OCI-LY7 (cell line): ENCODE data around the gene ZSWIM1. TPM values are rescaled to one million over a fixed set of nuclear protein-coding genes. Genes with fewer than 3 reads are reported as not detected.
A peak's percentile ranks its signal among the peaks of the same experiment; 100 is the strongest.

ENCODE experiments used
- BruUV-seq: library from RNA; stranded (reverse); fragments of 400-500 nt; replicated peaks from 2 replicates; lab custom pipeline; 2021; lab: Mats Ljungman, UMichigan
- CTCF ChIA-PET: fragments of 300-600 bp; sonication (Branson Sonifier 250); formaldehyde crosslinking; loops from one replicate; lab custom pipeline; 2022; ENCODE audit warnings: antibody characterized with exemption; ENCODE audit not compliant: unreplicated experiment; lab: Charles Lee
- POLR2A ChIA-PET: fragments of 300-600 bp; sonication (Branson Sonifier 250); formaldehyde crosslinking; loops from one replicate; lab custom pipeline; 2022; ENCODE audit warnings: antibody characterized with exemption; lab: Charles Lee
- DNase-seq: peaks from one replicate; pipeline ENCODE4 v3.0.0-alpha.2; 2015; ENCODE audit warnings: low spot score
- H2AFZ ChIP-seq: fragments of 200-600 bp; sonication (generic), shearing (Covaris generic); 2 replicates; pipeline ENCODE4 v1.6.1; 2014; ENCODE audit warnings: mild to moderate bottlenecking, antibody characterized with exemption, low read length, moderate library complexity
- H3K27ac ChIP-seq: fragments of 200-600 bp; sonication (generic); 2 replicates; pipeline ENCODE4 v1.5.1; 2014; ENCODE audit warnings: mixed run types, low read depth, mild to moderate bottlenecking, moderate library complexity, low read length, inconsistent platforms; ENCODE audit not compliant: poor library complexity, severe bottlenecking
- H3K36me3 ChIP-seq: fragments of 200-600 bp; sonication (generic); 2 replicates; pipeline ENCODE4 v1.6.1; 2014; ENCODE audit warnings: mild to moderate bottlenecking, antibody characterized with exemption, low read length, moderate library complexity, mixed read lengths; ENCODE audit not compliant: insufficient read depth
- H3K4me1 ChIP-seq: fragments of 200-600 bp; sonication (generic); 2 replicates; pipeline ENCODE4 v1.5.1; 2014; ENCODE audit warnings: mild to moderate bottlenecking, low read length; ENCODE audit not compliant: insufficient read depth, poor library complexity, severe bottlenecking
- H3K4me2 ChIP-seq: fragments of 200-600 bp; sonication (generic); 2 replicates; pipeline ENCODE4 v1.6.1; 2014; ENCODE audit warnings: mild to moderate bottlenecking, low read length
- H3K4me3 ChIP-seq: fragments of 200-600 bp; sonication (generic); 2 replicates; pipeline ENCODE4 v1.5.1; 2014; ENCODE audit warnings: mild to moderate bottlenecking, low read depth, low read length; ENCODE audit not compliant: poor library complexity, severe bottlenecking
- H3K79me2 ChIP-seq: fragments of 200-600 bp; sonication (generic); 2 replicates; pipeline ENCODE4 v1.6.1; 2016; ENCODE audit warnings: low read depth, mild to moderate bottlenecking, low read length, moderate library complexity, mixed read lengths; ENCODE audit not compliant: insufficient read depth
- H3K9me2 ChIP-seq: fragments of 200-600 bp; sonication (generic); 2 replicates; pipeline ENCODE4 v1.6.1; 2016; ENCODE audit warnings: mild to moderate bottlenecking, low read length, mixed read lengths; ENCODE audit not compliant: insufficient read depth
- H3K9me3 ChIP-seq: fragments of 200-600 bp; sonication (generic); 2 replicates; pipeline ENCODE4 v1.6.1; 2014; ENCODE audit warnings: mild to moderate bottlenecking, mixed run types, low read length, mixed read lengths
- H4K20me1 ChIP-seq: fragments of 200-600 bp; sonication (generic); 2 replicates; pipeline ENCODE4 v1.6.1; 2014; ENCODE audit warnings: mild to moderate bottlenecking, antibody characterized with exemption, low read length, moderate library complexity, mixed read lengths; ENCODE audit not compliant: insufficient read depth
- EZH2phosphoT487 ChIP-seq: fragments of 200-600 bp; sonication (generic); IDR thresholded peaks from 2 replicates; pipeline ENCODE4 v1.6.1; 2018; ENCODE audit warnings: low read depth, borderline replicate concordance, mild to moderate bottlenecking, mixed run types, antibody characterized with exemption, low read length, moderate library complexity, mixed read lengths
- intact Hi-C: fragments of 100-400 bp; cut with micrococcal nuclease; formaldehyde crosslinking; loops from one replicate; pipeline ENCODE4 v1.10.0; 2022; ENCODE audit not compliant: unreplicated experiment
- total RNA-seq, 2 experiments: library from RNA; depleted of rRNA in 1 of 2; stranded (reverse); fragments of >200 nt in 1 of 2; shearing (Covaris generic) in 1 of 2; gene quantifications; 2 replicates each; pipeline ENCODE4 v1.2.3, GENCODE V29; 2014 to 2022
- TF ChIP-seq, protein P1 (sequence below): fragments of 200-600 bp; sonication (generic); conservative IDR thresholded peaks from 2 replicates; pipeline ENCODE4 v1.5.1; 2014; ENCODE audit warnings: mild to moderate bottlenecking, antibody characterized with exemption, low read length, moderate library complexity, mixed read lengths

The ZSWIM1 gene
- total RNA-seq, 2 experiments from 2014 or later = 13.9 to 19.2 TPM

GRCh38 chr20:45910670-45911485 lies 29.9 kb downstream of the ZSWIM1 start:
- ChIA-PET POLR2A (interaction anchor here (0.7 to 1.3 kb wide), 6 partner anchors 8 to 121 kb away, joined by 3 to 5 read pairs (median 4); no protein-coding TSS in a partner anchor), CTCF (no interaction called here)
- DNase-seq = peak; percentile 100
- Histone ChIP-seq H3K27ac (no peak overlapping the region), H3K4me3 (peak overlapping the region; percentile 42), H3K4me1 (peaks cover 14% of the 10 kb centered on the region), H3K36me3 (no peaks in the 10 kb centered on the region), H3K9me2 (no peaks in the 10 kb centered on the region), H3K9me3 (no peaks in the 10 kb centered on the region), H3K79me2 (no peaks in the 10 kb centered on the region), H4K20me1 (no peaks in the 10 kb centered on the region), H3K4me2 (peak overlapping the region; percentile 63), H2AFZ (peak overlapping the region; percentile 84)
- no peak for TF ChIP-seq EZH2phosphoT487
- TF ChIP-seq, protein P1, sequence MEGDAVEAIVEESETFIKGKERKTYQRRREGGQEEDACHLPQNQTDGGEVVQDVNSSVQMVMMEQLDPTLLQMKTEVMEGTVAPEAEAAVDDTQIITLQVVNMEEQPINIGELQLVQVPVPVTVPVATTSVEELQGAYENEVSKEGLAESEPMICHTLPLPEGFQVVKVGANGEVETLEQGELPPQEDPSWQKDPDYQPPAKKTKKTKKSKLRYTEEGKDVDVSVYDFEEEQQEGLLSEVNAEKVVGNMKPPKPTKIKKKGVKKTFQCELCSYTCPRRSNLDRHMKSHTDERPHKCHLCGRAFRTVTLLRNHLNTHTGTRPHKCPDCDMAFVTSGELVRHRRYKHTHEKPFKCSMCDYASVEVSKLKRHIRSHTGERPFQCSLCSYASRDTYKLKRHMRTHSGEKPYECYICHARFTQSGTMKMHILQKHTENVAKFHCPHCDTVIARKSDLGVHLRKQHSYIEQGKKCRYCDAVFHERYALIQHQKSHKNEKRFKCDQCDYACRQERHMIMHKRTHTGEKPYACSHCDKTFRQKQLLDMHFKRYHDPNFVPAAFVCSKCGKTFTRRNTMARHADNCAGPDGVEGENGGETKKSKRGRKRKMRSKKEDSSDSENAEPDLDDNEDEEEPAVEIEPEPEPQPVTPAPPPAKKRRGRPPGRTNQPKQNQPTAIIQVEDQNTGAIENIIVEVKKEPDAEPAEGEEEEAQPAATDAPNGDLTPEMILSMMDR = no peak
- BruUV-seq = no TSS peak
- intact Hi-C loops = loop anchor here (2.0 kb wide), 1 partner anchor 24 kb away; the partner anchor contains the start of gene PCIF1

- H4K20me1 ChIP-seq = no peaks in the 10 kb centered on the region
- no peak for DNase-seq
- H3K9me3 ChIP-seq = no peaks in the 10 kb centered on the region
- no peaks in the 10 kb centered on the region for H3K36me3 ChIP-seq
- H3K27ac ChIP-seq = no peak within 1 kb of the TSS
- H3K4me3 ChIP-seq = no peak within 1 kb of the TSS
- BruUV-seq = no TSS peak
- peak within 1 kb of the TSS; percentile 32; the same call in 1 of the 2 replicates for H2AFZ ChIP-seq
- CTCF ChIA-PET = no interaction called here
- TF ChIP-seq EZH2phosphoT487 = no peak
- TF ChIP-seq, protein P1 = no peak
- H3K4me1 ChIP-seq = peaks cover 14% of the 10 kb centered on the region
- H3K9me2 ChIP-seq = no peaks in the 10 kb centered on the region
- no peaks in the 10 kb centered on the region for H3K79me2 ChIP-seq
- H3K4me2 ChIP-seq = peak within 1 kb of the TSS; percentile 63
- intact Hi-C loops = loop anchor here (2.0 kb wide), 1 partner anchor 23 kb away; the partner anchor contains the start of gene PCIF1
- POLR2A ChIA-PET = no interaction called here
These were observed 30.7 kb downstream of the ZSWIM1 start, which contains the start of gene PLTP for GRCh38 chr20:45911486-45912343. PLTP (minus strand) TSS chr20:45912155; CDS start chr20:45911452, 703 bp downstream.
